NCI-H2196 treated with DMSO at 0.1 percent for 48 hours (cell line): Measurements from ENCODE around the gene DEF6.

Experiments
- DNase-seq: peaks from one replicate; lab custom pipeline; 2025; ENCODE audit not compliant: unreplicated experiment; lab: John Stamatoyannopoulos, UW

Gene DEF6

GRCh38 chr6:35342258-35343091 is 44.9 kb downstream of the DEF6 start, which contains the start of gene PPARD:
TSS of gene PPARD (plus strand) at chr6:35342558. CDS start at chr6:35411088, 68,530 bp downstream.
- peak; percentile 90 for DNase-seq

- DNase-seq: no peak
Observed at GRCh38 chr6:35343092-35343834, 45.6 kb downstream of the DEF6 start.

DNA sequence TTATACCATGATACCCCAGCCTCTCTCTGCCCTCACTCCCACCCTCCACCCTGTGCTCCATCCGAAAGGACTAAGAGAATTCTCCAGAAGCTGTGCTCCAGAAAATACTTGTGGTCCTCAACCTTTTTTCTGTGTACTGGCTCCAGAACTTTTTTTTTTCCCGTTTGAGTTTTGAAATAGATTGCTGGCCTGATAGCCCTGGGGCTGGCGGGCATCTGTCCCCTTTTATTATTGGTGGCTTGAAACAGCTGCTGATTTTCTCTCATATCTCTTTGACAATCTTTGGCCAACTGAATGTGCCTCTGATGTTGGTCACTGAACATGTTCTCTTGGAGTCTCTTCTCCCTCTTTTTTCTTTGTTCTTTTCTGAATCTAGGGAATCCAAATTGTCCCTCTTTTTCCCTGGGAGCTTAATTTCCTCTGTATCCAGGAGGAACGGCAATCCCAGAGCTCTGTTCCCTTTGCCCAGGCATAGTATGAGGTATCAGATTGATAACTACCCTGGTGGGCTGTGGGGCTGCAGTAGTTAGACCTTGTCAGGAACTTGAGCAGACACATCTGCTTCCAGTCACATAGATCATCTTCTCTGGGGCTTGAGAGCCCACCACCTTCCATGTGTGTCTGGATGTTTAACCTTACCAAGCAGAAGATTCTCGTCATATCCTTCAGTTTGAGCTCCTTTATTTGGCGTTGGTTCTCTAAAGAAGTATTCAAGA is 46.4 kb downstream of the DEF6 start:
- no peak for DNase-seq

- no peak for DNase-seq
Observed at GRCh38 chr6:35351422-35351821, 53.8 kb downstream of the DEF6 start.

DNA sequence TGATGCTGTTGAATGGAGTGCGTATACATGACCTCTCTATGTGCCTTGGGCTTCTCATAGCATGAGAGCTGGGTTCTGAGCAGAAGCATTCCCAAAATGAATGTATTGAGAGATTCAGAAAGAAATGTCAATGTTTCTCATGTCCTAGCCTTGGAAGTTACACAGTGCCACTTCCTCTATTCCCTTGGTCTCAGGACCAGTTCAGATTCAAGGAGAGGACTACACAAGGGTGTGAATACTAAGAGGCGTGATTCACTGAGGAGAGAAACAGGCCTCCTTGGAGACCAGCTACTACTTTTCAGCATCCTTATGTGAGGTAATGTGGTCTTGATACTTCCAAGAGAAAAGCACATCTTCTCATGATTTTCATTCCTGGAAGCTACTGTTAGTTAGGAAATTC is 55.1 kb downstream of the DEF6 start:
- DNase-seq: no peak

DNA sequence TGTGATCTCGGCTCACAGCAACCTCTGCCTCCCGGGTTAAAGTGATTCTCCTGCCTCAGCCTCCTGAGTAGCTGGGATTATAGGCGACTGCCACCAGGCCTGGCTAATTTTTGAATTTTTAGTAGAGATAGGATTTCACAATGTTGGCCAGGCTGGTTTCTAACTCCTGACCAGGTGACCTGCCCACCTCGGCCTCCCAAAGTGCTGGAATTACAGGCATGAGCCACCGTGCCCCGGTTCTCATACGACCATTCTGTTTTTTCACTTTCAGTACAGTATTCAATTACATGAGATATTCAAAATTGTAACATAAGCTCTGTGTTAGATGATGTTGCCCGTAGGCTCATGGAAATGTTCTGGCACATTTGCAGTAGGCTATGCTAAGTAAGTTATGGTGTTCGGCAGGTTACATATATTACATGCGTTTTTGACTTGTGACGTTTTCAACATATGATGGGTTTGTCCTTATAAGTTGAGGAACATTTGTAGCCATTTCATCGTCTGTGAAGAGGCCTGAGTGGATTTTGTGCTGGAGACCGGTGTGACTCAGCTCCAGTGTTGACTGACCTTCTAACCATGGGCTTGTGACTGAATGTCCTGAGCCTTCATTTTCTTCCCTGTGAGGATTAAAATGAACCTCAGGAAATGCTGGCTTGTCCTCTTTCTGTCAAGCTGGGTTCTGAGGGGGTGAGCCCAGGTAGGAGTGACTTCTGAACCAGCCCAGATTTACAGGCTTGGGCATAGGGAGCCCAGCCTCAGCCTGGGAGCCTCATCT is 56.9 kb downstream of the DEF6 start:
- no peak for DNase-seq

GRCh38 chr6:35356391-35356790 is 58.8 kb downstream of the DEF6 start:
- no peak for DNase-seq

DNA sequence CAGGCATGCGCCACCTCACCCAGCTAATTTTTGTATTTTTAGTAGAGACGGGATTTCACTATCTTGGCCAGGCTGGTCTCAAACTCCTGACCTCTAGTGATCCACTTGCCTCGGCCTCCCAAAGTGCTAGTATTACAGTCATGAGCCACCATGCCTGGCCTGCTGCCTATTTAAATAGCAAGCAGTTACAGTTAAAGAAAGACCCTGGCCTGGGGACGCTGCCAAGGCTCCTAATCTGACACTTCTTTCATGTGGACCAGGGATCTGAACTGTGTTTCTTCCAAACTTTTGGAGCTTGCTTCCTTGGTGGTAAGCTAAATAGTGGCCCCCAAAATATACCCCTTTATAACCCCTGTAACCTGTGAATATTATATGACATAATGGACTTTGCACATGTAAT is 60.1 kb downstream of the DEF6 start:
- DNase-seq: no peak

DNA sequence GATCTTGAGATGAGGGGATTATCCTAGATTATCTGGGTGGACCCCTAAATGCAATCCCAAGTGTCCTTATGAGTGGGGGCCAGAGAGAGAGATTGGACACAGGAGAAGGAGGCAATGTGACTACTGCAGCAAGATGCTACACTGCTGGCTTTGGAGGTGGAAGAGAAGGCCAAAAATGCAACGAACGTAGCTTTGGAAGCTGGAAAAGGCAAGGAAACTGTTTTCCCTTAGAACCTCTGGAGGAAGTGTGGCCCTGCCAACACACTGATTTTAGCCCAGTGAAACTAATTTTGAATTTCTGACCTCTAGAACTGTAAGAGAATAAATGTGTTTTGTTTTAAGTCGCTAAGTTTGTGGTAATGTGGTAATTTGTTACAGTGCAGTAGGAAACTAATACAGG is 60.5 kb downstream of the DEF6 start:
- DNase-seq: no peak

- no peak for DNase-seq
Observed at GRCh38 chr6:35359346-35359743, 61.7 kb downstream of the DEF6 start.

DNA sequence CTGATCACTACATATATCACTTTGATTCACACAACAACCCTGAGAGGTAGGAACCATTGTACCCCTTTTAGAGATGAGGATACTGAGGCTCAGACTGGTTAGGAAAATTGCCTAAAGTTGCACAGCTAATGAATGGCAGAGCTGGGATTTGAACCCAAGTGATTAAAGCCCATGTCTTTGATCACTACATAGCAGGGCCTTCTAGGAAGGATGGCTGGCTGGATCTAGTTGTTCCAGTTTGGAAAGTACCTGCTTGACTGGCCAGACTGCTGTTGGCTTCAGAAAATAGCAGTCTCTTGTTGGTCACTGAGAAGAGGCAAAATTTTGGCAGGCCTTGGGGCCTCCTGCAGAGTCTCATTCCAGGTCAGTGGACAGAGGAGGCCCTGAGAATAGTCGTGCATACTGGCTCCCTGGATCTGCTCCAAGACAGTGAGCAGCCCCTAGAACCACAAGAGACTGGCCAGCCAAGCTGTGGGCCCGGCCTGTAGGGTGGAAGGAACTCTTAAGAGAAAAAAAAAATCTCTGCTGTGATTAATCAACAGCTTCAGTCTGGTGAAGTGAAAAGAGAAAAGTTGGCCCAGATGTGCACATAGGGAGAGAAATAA is 62.2 kb downstream of the DEF6 start:
- peak; percentile 60 for DNase-seq

GRCh38 chr6:35360349-35361138 is 62.9 kb downstream of the DEF6 start:
- DNase-seq: peak; percentile 68

GRCh38 chr6:35362200-35362599 is 64.6 kb downstream of the DEF6 start:
- DNase-seq: no peak

DNA sequence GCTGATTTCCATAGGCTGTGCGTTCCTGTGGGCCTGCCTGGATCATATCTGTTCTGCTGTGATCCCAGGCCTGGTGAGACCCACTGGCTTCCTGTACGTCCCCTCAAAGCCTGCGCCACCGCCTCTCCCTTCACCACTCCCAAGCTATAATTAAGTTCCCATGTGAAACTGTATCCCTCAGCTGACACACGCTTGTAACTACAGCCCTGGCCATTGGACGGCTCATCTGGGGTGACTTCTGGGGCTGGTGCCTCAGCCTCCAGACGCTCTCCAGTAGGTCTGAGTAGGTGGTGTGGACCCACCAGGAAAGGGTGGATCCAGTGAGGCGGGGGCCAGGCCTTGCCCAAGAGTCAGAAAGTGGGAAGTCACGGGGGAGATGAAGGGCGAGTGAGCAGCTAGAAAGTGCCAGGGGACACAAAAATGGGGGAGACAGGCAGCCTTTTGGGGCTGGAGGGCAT is 65.7 kb downstream of the DEF6 start:
- DNase-seq: no peak

GRCh38 chr6:35365594-35366203 is 68.1 kb downstream of the DEF6 start:
- no peak for DNase-seq

DNA sequence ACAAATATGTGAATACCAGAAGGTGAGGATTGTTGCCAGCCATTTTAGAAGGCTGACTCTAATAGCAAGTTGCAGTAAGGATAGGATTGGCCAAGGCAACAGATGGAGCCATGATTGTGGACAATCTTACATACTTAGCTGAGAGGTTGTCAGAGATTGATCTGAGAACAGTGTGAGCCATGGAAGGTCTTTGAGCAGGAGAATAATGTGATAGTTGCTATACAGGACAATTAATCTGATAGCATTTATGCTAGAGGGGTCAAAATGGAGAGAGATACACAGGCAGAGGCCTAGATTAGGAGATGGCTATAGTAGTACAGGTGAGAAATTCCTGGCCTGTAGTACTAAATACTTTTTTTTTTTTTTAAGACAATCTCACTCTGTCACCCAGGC is 68.6 kb downstream of the DEF6 start:
- no peak for DNase-seq

DNA sequence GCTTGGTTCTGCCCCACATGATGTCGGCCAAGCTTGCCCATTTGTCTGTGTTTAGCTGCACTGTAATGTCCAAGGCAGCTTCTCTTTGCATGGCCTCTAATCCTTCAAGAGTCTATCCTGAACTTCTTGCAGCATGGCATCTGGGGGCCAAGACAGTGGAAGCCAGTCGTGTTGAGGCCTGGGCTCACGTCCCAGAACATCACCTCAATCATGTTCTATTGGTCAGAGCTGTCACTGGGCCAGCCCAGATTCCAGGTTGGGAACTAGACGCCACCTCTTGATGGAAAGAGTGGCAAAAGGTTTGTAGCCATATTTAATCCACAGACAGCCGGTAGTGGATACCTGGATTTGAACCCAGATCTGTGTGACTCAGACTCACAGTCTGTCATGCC is 70.0 kb downstream of the DEF6 start:
- no peak for DNase-seq

GRCh38 chr6:35368038-35368887 is 70.6 kb downstream of the DEF6 start:
- no peak for DNase-seq
